ENCODE data around the gene KSR1.

The KSR1 gene

DNA sequence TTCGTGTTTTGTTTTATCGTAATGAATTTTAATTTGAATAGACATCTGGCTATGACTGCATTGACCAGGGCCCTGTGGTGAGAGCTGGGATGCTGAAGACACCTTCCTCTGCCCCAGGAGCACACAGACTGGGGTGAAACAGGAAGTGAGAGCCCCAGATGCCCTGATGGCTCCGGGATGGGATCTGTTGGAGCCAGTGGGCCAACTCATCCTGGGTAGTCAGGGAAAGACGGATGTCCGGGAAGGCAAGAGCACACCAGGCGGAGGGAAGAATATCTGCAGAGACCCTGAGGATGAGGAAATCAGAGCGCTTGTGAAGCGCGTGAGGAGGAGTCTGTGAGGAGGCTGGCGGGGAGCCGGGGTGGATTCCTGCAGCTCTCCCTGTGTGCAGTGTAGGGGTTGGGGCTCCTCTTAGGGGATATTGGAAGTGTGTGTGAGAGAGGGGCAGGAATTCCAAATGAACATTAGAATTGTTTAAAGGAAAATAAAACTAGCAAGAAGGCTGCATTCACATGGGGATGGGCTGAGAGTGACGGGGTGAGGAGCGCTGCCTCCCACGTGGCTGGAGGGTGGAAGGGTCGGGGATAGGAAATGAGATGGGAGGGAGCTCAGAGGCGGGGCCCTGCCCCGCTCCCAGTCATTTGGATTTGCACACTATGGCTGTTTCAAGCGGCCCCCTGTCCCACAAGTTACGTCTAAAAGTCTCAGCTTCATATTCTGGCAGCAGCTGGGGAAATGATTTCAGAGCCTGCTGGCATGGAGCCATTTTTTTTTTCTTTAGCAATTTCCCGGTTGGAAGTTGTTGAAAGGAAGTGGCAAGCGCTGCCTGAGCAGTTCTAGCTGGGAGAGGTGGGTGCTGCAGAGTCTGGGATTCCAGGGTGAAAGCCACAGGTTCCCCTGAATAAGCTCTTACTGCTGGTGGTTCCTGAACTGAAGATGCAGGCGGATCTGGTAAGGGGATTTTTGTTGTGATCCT, 103.5 kb downstream of the KSR1 start:
- peak; percentile 40 for DNase-seq (ENCODE audit: low read depth)
- H3K4me3 ChIP-seq (ENCODE audit: low read depth, low read length) = no peak overlapping the region
- TF ChIP-seq CTCF (IDR thresholded peaks at IDR 0.05; ENCODE audit: control insufficient read depth, extremely low read depth, insufficient read depth) = no peak

GRCh38 chr17:27560668-27561067, 104.4 kb downstream of the KSR1 start:
- H3K4me3 ChIP-seq (ENCODE audit: low read depth, low read length) = no peak overlapping the region
- no peak for TF ChIP-seq CTCF (IDR thresholded peaks at IDR 0.05; ENCODE audit: control insufficient read depth, extremely low read depth, insufficient read depth)
- DNase-seq (ENCODE audit: low read depth) = no peak

DNA sequence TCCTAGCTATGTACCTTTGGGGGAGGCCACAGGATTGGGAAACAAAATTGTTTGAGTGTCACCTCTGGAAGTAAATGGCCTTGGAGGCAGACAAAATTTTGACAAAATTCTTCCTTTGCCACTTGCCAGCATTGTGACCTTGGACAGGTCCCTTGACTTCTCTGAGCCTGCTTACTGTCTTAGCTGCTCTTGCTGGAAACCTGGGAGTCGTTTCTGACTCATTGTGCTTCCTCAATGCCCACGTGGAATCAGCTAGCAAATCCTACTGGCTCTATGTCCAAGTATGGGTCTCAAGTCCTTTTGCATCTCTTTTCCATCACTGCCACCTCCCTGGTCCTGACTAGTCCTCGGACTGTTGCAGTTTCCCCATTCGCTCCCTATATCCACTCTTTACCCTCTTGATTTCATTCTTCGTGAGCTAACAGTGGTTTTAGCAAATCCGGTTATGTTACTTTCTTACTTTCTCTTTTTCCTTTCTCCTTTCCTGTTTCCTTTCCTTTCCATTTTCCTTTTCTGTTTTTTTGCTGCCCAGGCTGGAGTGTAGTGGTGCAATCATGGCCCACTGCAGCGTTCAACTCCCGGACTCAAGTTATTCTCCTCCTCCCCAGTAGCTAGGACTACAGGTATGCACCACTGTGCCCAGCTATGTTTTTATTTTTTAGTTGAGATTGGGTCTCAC, 106.7 kb downstream of the KSR1 start:
- no peak for DNase-seq (ENCODE audit: low read depth)
- H3K4me3 ChIP-seq (ENCODE audit: low read depth, low read length) = no peak overlapping the region
- TF ChIP-seq CTCF (IDR thresholded peaks at IDR 0.05; ENCODE audit: control insufficient read depth, extremely low read depth, insufficient read depth) = no peak

DNA sequence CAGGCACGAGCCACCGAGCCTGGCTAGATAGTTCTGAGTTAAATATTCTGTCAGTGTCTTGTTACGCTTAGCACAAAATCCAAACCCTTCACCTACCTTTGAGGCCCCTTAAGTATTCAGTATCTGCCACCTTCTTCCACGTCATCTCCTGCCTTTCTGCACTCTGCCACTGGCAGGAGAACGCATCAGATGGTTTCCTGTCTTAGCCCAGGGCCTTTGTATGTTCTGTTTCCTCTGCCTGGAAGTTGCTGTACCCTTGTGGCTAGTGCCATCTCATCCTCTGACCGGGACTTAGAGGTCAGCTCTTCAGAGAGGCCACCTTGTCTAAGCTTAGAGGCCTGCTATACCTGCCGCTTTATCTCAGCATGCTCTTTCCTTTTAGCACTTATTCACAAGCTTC, 107.3 kb downstream of the KSR1 start:
- no peak for DNase-seq (ENCODE audit: low read depth)
- TF ChIP-seq CTCF (IDR thresholded peaks at IDR 0.05; ENCODE audit: control insufficient read depth, extremely low read depth, insufficient read depth) = no peak
- no peak overlapping the region for H3K4me3 ChIP-seq (ENCODE audit: low read depth, low read length)

DNA sequence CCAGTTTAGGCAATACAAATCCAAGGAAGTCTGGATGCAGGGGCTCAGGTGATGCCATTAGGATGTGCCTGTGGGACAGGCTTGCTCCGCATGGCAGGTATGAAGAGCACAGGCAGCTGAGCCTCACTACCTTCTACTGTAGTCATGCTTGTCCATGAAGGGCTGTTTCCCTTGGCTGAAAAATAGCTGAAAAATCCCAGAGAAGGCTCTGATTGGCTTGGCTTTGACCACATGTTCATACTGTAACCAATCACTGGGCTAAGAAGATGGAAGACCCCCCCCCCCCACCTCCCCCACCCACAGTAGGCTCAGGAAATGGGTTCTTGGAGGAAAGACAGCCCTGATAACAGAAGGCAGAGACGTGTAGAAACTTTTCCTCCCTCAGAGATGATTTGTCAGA, 108.2 kb downstream of the KSR1 start:
- no peak for TF ChIP-seq CTCF (IDR thresholded peaks at IDR 0.05; ENCODE audit: control insufficient read depth, extremely low read depth, insufficient read depth)
- no peak for DNase-seq (ENCODE audit: low read depth)
- no peak overlapping the region for H3K4me3 ChIP-seq (ENCODE audit: low read depth, low read length)

DNA sequence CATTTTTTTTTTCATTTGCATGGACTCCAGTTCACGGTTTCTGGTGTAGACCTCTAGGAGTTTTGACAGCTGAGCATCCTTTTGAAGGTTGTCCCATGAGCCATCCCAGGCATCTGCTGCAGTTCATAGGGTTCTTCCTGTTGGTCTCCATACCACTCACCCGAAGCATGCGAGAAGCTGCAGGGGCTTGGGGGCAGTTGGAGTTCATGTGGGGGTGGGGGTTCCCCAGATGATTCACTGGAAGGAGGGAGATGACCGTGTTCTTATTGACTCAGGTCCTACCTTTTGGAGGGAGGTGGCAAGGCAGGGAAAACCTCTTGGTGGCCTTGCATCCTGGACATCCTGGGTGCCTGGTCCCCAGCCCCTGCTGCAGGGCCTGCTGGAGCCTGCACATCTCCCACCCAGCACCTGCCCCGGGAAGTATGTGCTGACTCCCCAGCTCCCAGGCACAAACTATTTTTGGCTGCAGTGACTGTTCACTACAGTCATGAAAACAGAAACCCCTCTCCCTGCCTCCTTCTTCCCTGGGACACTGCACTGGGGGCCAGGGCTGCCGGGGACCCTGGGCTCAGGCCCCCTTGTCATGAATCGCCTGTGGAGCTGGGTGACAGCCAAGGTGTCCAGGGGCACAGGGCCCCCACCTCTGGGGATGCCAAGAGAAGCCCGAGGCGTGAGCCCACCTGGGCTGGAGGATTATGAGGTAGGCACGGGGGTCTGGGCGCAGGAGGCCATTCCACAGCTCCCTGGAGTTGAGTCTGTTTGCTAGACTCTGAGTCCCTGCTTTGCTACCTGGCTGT, 109.8 kb downstream of the KSR1 start:
- TF ChIP-seq CTCF (IDR thresholded peaks at IDR 0.05; ENCODE audit: control insufficient read depth, extremely low read depth, insufficient read depth) = no peak
- DNase-seq (ENCODE audit: low read depth) = no peak
- H3K4me3 ChIP-seq (ENCODE audit: low read depth, low read length) = no peak overlapping the region
